Ureter (tissue), 1 donor: Measurements from ENCODE around the gene CYP19A1. TPM values are rescaled to one million over a fixed set of nuclear protein-coding genes. Genes with fewer than 3 reads are reported as not detected.
"Not testable (repeated sequence)": the region's sequence is repeated elsewhere in the genome, so short reads cannot be mapped to it uniquely, and the experiment has no call there.

Experiments used
- DNase-seq: peaks from one replicate; pipeline ENCODE4 v3.0.0-alpha.2; 2020; ENCODE audit warnings: low spot score
- total RNA-seq: library from RNA; stranded (reverse); gene quantifications from one replicate; pipeline ENCODE4 v1.2.4, GENCODE V29; 2023
- donor health status: DM: yes; HTN: yes; CAD: no.

Gene CYP19A1
- total RNA-seq, 1 donor from 2014 or later: 0.34 TPM

- not testable (repeated sequence) for DNase-seq
Measured at GRCh38 chr15:51261113-51261512, 77.3 kb downstream of the CYP19A1 start.

- no peak for DNase-seq
Measured at GRCh38 chr15:51260202-51260601, 78.2 kb downstream of the CYP19A1 start.

DNA sequence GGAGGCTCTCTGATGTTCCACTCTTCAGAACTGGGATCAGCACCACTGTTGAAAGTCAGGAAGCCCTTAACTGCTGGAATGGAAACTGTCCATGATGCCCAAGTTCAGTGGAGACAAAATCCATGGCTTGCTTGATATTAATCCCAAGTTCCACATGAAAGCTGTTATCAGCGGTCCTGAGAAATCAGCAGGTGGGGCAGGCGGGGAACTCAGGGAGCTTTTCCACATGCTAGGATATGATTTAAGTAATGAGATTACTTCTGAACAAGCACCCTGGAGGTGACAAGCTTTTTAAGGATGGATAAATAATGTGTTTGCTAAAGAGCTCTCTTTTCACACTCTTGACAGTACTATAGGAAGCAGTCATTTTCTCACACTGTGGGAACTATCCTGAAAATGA, 82.9 kb downstream of the CYP19A1 start:
- no peak for DNase-seq

- no peak for DNase-seq
Measured at GRCh38 chr15:51253366-51253765, 85.0 kb downstream of the CYP19A1 start.

- no peak for DNase-seq
Measured at GRCh38 chr15:51252671-51253070, 85.7 kb downstream of the CYP19A1 start.

DNA sequence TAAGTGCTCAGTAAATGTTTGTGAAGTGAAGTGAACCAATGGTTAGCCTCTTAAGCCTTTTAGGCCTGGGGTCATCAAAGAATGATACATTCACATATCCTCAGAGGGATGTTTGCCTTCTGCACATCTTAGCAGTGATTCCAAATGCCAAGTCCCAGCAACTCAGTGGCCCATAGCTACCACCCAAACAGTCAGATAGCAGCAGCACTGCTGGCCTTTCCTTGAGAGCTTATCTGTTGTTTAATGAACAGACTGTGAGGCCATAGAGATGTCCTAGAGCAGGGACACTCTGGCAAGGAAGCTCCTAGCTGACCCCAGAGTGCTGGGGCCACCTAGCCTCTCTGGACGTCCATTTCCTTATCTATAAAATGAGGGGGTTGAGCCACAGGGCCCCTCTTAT, 86.8 kb downstream of the CYP19A1 start:
- no peak for DNase-seq

DNA sequence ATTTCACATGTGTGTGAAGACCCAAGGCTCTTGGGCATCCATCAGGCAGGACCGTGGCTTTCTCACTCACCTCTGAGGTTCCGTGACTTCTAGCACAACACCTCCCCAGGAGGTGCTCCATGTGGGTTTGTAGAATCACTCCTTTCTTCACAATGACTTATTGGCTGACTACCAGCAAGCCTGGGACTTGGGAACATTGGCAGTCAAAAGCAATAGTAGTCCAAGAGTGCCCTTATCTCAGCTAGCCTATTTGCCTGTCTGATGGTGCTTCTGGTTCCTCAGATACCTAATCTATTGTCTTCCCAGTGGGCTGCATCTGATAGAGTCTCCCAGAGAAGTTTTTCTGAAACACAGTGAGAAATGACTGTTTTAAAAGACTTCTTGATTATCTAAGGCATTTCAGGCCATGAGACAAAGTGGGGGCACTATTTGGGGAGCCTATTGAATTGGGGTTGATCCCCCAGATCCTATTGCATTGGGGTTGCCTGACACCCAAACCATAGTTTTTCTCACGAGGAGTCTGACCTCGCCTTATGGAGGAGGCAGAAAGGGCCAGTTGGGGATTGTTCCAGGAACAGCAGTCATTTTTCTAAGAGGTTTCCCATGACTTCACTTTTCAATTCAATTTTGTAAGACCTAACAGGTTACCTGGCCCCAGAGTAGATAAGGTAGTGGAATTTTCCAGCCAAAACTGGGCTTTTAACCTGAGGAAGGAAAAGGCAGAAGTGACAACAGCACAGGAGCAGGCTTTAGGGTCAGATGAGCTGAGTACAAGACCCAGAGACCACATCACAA, 88.0 kb downstream of the CYP19A1 start:
- no peak for DNase-seq

- no peak for DNase-seq
Measured at GRCh38 chr15:51245628-51246027, 92.8 kb downstream of the CYP19A1 start.

GRCh38 chr15:51244423-51244869, 94.0 kb downstream of the CYP19A1 start:
- DNase-seq: no peak

DNA sequence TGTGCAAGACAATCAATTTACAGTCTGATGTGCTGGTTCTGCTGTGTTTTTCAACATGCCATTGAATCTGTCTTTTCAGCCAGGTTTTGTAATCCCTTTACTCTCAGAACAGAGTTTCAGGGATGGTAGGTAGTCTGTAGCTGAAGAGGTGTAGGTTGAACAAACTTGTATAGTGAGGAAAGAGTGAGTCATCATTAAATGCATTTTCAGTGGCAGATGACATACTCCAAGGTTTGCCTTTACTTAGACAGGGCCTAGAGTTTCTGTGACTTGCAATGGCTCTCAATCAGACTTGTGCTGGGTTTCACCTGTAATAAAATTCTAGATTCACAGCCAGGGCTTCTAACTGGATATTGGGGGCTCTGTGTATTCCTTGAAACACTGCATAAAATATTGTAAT, 94.6 kb downstream of the CYP19A1 start:
- DNase-seq: no peak

GRCh38 chr15:51240066-51240465, 98.3 kb downstream of the CYP19A1 start:
- no peak for DNase-seq

GRCh38 chr15:51237816-51238215, 100.6 kb downstream of the CYP19A1 start:
- DNase-seq: no peak

- no peak for DNase-seq
Measured at GRCh38 chr15:51234176-51234927, 104.0 kb downstream of the CYP19A1 start.

DNA sequence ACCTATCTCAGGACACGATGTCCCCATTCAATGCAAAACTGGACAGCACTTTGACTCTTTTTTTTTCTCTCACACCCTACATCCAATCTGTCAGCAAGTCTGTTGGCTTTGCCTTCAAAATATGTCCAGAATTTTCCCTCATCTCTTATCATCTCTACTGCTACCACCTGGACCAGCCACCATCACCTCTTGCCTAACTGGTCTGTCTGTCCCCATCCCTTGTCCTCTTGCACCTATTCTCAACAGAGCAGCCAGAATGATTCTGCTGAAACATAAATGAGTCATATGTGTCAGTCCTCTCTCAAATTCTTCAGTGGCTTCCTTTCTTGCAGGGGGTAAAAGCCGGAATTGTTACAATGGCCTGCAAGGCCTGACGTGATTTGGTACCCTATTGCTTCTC, 105.8 kb downstream of the CYP19A1 start:
- no peak for DNase-seq

DNA sequence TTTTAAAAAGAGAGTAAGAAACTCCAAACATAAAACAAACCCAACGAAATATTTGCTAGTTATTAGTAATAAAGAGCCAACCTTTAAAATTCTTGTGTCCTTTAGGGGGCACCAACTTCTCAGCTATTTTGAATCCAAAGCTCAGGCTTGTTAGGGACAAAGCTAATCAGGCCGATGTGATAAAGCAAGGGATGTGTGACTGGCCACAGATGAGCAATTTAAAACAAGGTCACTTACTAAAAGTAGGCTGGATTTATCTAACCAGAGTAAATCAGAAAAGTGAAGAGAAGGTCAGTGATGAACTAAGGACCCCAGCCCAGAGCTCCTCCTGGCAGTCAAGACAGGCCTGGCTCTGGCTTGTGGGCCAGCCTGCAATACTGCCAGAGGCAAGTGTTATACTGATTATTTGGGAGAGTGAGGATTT, 108.5 kb downstream of the CYP19A1 start:
- DNase-seq: no peak

GRCh38 chr15:51227940-51228732, 110.3 kb downstream of the CYP19A1 start:
- DNase-seq: no peak

DNA sequence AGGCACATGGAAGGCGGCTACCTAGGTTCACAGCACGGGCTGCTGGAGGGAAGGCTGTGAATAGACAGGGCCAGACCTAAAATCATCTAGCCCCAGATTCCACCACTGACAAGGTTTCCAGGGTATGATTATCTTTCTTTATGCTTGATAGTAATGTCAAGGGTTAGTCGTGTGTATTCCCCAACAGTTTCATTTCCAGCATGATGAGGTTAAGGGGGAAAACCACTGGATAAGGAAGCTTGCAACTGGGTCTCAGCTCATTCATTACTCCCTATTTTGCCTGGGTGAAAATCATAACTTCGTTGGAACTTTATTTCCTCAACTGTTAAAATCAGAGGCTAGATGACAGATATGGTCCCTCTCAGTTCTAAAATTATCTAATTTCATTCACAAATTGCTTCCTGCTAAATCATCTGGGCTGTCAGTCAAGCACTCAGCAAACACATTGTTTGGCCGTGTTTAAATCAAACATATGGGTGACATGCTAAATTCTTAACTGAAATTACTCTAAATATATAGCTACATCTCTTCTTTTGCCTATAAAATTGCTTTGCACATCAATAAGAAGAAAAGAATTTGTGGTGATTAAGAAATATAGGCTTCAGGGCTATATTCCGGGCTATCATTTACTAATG, 111.7 kb downstream of the CYP19A1 start:
- no peak for DNase-seq

DNA sequence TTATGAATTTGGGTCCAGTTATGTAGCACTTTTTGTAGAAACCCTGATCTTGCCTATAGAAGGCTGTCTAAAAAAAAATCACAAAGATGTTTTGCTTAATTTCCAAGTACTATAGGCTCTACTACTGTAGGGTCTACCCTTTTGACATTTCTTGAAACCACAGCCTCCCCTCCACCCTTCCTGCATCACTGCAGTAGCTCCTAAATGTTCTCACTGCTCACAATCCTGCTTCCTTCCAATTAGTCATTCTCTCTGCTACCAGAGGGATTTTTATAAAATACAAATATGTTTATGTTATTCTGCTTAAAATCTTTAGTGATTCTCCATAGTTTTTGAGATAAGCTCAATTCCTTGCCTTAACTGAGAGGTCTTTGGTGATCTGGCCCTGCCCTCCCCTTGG, 114.0 kb downstream of the CYP19A1 start:
- no peak for DNase-seq

- DNase-seq: no peak
Measured at GRCh38 chr15:51223771-51224229, 114.6 kb downstream of the CYP19A1 start.

DNA sequence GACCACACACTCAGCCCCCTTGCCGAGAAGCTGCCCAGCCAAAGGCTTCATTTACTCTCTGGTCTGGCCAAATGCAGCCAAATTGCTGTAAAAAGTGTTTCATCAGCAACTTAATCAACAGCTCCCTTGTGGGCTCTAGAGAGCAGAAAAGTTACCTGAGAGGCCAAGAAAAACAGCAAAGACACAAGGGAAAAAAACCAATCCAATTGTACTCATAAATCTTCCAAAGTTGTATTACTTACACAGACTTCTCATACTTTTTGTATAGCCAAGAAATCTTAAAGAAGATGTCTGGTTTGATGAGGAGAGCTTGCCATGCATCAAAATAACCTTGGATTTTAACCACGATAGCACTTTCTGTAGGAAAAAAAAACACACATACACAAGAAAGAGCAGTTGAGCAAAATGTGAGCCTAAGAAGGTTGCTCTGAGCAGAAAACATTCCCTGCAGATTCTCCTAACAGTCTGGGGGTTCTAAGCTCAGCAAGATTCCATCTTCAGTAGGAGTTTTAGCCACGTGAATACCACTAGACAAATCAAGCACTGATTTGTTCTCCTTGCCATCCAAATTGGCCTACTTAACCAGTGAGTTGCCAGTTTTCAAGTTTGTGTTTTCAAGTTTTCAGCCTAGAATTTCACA, 120.0 kb downstream of the CYP19A1 start:
- no peak for DNase-seq

DNA sequence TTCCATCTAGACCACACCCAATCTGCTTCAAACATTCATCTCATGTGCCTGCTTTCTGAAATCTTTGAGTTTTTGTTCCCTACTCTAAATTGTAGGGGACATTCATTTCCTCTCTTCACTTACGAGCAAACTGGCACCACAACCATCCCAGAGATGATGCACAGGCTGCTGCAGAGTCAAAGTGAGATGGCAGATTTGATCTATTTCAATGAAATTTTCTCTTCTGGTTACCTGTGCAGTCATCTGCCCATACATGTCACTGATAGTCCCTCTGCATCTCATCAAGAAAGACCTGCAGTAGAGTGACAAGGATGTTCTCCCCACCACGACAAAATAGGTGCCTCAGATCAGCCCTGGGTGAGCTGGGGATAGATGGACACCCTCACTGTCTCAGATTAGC, 125.5 kb downstream of the CYP19A1 start:
- no peak for DNase-seq
